SK-N-SH (cell line): ENCODE results near the gene ITGBL1. TPM values are rescaled to one million over a fixed set of nuclear protein-coding genes. Genes with fewer than 3 reads are reported as not detected.
A peak's percentile ranks its signal among the peaks of the same experiment; 100 is the strongest.

ENCODE experiments used
- CTCF ChIA-PET: fragments of 300-600, 350-600 bp; formaldehyde crosslinking; extraction: SDS; loops from one replicate; lab custom pipeline; 2021; lab: Yijun Ruan, JAX
- POLR2A ChIA-PET: fragments of 350-600 bp; sonication (Branson Sonifier 250); formaldehyde crosslinking; extraction: SDS; loops from one replicate; lab custom pipeline; 2020; ENCODE audit warnings: antibody characterized with exemption, inconsistent platforms; lab: Yijun Ruan, JAX
- DNase-seq: peaks from one replicate; pipeline ENCODE4 v3.0.0; 2012
- H2AFZ ChIP-seq: fragments of 200-600 bp; sonication (generic); 2 replicates; pipeline ENCODE4 v1.8.1; 2016; ENCODE audit warnings: antibody characterized with exemption, mild to moderate bottlenecking, low read depth
- H3F3A ChIP-seq: fragments of 200-600 bp; sonication (generic); replicated peaks from 2 replicates; pipeline ENCODE3; 2016; ENCODE audit warnings: antibody characterized with exemption, mild to moderate bottlenecking; ENCODE audit not compliant: insufficient read depth
- H3K27ac ChIP-seq, 2 experiments: fragments of 200-500 bp in 1 of 2; fragments of 200-600 bp in 1 of 2; sonication (Bioruptor generic) in 1 of 2; sonication (generic), shearing (Covaris generic) in 1 of 2; 2 replicates each; pipeline versions ENCODE4 v1.5.1 to v1.6.1; 2014 to 2016; ENCODE audit warnings: low read depth in 2 of 2, inconsistent platforms in 1 of 2, low read length in 1 of 2, mild to moderate bottlenecking in 1 of 2, mixed read lengths in 1 of 2
- H3K27me3 ChIP-seq: fragments of 200-600 bp; sonication (generic), shearing (Covaris generic); 2 replicates; pipeline ENCODE4 v1.6.1; 2016; ENCODE audit warnings: mixed run types; ENCODE audit not compliant: insufficient read depth
- H3K36me3 ChIP-seq, 2 experiments: fragments of 200-500 bp in 1 of 2; fragments of 200-600 bp in 1 of 2; sonication (Bioruptor generic) in 1 of 2; sonication (generic) in 1 of 2; replicated peaks in 1 of 2; 2 replicates each; pipeline versions ENCODE3 to v1.5.1; 2014 to 2016; ENCODE audit warnings: low read length in 1 of 2, mild to moderate bottlenecking in 1 of 2; ENCODE audit not compliant: insufficient read depth in 2 of 2, control insufficient read depth in 1 of 2
- H3K4me1 ChIP-seq, 2 experiments: fragments of 200-500 bp in 1 of 2; fragments of 200-600 bp in 1 of 2; sonication (Bioruptor generic) in 1 of 2; sonication (generic), shearing (Covaris generic) in 1 of 2; 2 replicates each; pipeline versions ENCODE4 v1.5.1 to v1.6.1; 2014 to 2016; ENCODE audit warnings: low read depth in 1 of 2, low read length in 1 of 2, mixed run types in 1 of 2; ENCODE audit not compliant: insufficient read depth in 2 of 2, control insufficient read depth in 1 of 2
- H3K4me2 ChIP-seq: fragments of 200-600 bp; sonication (generic), shearing (Covaris generic); 2 replicates; pipeline ENCODE4 v1.6.1; 2017; ENCODE audit warnings: mixed run types
- H3K4me3 ChIP-seq, 2 experiments: fragments of 200-500 bp in 1 of 2; fragments of 200-600 bp in 1 of 2; sonication (Bioruptor generic) in 1 of 2; sonication (generic), shearing (Covaris generic) in 1 of 2; 2 replicates each; pipeline versions ENCODE4 v1.5.1 to v1.8.1; 2014 to 2016; ENCODE audit warnings: low read depth in 2 of 2, inconsistent platforms in 1 of 2, low read length in 1 of 2, mild to moderate bottlenecking in 1 of 2, mixed read lengths in 1 of 2, moderate library complexity in 1 of 2
- H3K79me2 ChIP-seq: fragments of 200-600 bp; sonication (generic); 2 replicates; pipeline ENCODE4 v1.8.1; 2017; ENCODE audit warnings: mild to moderate bottlenecking; ENCODE audit not compliant: insufficient read depth
- H3K9ac ChIP-seq: fragments of 200-600 bp; sonication (generic); 2 replicates; pipeline ENCODE4 v1.6.1; 2017; ENCODE audit warnings: mixed run types
- H3K9me2 ChIP-seq: fragments of 200-600 bp; sonication (generic); 2 replicates; pipeline ENCODE4 v1.6.1; 2017; ENCODE audit warnings: mixed run types
- H3K9me3 ChIP-seq: fragments of 200-600 bp; sonication (generic); 2 replicates; pipeline ENCODE4 v1.6.1; 2017; ENCODE audit warnings: mixed run types, mild to moderate bottlenecking, moderate library complexity
- H4K20me1 ChIP-seq: fragments of 200-600 bp; sonication (generic); 2 replicates; pipeline ENCODE4 v1.6.1; 2017; ENCODE audit warnings: mild to moderate bottlenecking, mixed run types; ENCODE audit not compliant: insufficient read depth
- ELF1 ChIP-seq: IDR thresholded peaks from 2 replicates; pipeline ENCODE4 v1.4.0; 2012
- FOSL2 ChIP-seq: IDR thresholded peaks from 2 replicates; pipeline ENCODE4 v1.4.0; 2012; ENCODE audit warnings: low read depth, mild to moderate bottlenecking, moderate library complexity, borderline replicate concordance
- FOXM1 ChIP-seq: IDR thresholded peaks from 2 replicates; pipeline ENCODE4 v1.4.0; 2012; ENCODE audit warnings: low read depth, mild to moderate bottlenecking
- GATA2 ChIP-seq: sonication (generic); formaldehyde crosslinking; IDR thresholded peaks from 2 replicates; pipeline ENCODE4 v1.5.0; 2020; ENCODE audit warnings: mild to moderate bottlenecking, missing genetic modification reagents
- JUND ChIP-seq: IDR thresholded peaks from 2 replicates; pipeline ENCODE4 v1.4.0; 2012
- MEF2A ChIP-seq: IDR thresholded peaks from 2 replicates; pipeline ENCODE4 v1.4.0; 2012; ENCODE audit warnings: low read depth, borderline replicate concordance
- MXI1 ChIP-seq: IDR thresholded peaks from 2 replicates; pipeline ENCODE4 v1.6.1; 2012; ENCODE audit warnings: mild to moderate bottlenecking, low read depth, low read length, improper control_type of control experiment
- NFIC ChIP-seq: IDR thresholded peaks from 2 replicates; pipeline ENCODE4 v1.4.0; 2012; ENCODE audit warnings: borderline replicate concordance
- POLR2AphosphoS5 ChIP-seq: IDR thresholded peaks from 2 replicates; pipeline ENCODE4 v1.6.1; 2012; ENCODE audit warnings: low read depth, low read length
- RCOR1 ChIP-seq: fragments of 150-350 bp; IDR thresholded peaks from 2 replicates; pipeline ENCODE4 v1.6.1; 2017; ENCODE audit warnings: antibody characterized with exemption, low read length
- RFX5 ChIP-seq: IDR thresholded peaks from 2 replicates; pipeline ENCODE4 v1.6.1; 2012; ENCODE audit warnings: mild to moderate bottlenecking, improper control_type of control experiment, low read length
- SMC3 ChIP-seq: IDR thresholded peaks from 2 replicates; pipeline ENCODE4 v1.6.1; 2012; ENCODE audit warnings: low read depth, low read length, improper control_type of control experiment
- TEAD4 ChIP-seq: IDR thresholded peaks from 2 replicates; pipeline ENCODE4 v1.4.0; 2012; ENCODE audit warnings: mild to moderate bottlenecking, borderline replicate concordance; ENCODE audit not compliant: insufficient read depth
- WGBS: methylation state at CpG from one replicate; pipeline ENCODE4 v1.1.6; 2017; ENCODE audit warnings: low lambda C conversion rate; 5-methylcytosine and 5-hydroxymethylcytosine counted together
- polyA plus RNA-seq, 3 experiments: library from polyadenylated mRNA; depleted of rRNA; stranded (reverse); fragments of >200 nt; gene quantifications; 2 replicates each; pipeline ENCODE4 v1.2.3, GENCODE V29; 2012
- TF ChIP-seq, protein P1 (sequence below): fragments of 150-350 bp; IDR thresholded peaks from 2 replicates; pipeline ENCODE4 v1.6.1; 2017; ENCODE audit warnings: antibody characterized with exemption, low read length, low read depth, borderline replicate concordance
- TF ChIP-seq, protein P2 (sequence below): IDR thresholded peaks from 2 replicates; pipeline ENCODE4; 2012
- TF ChIP-seq, protein P3 (sequence below): IDR thresholded peaks from 2 replicates; pipeline ENCODE4 v1.6.1; 2012; ENCODE audit warnings: mild to moderate bottlenecking, low read depth, low read length, moderate library complexity
- TF ChIP-seq, protein P4 (sequence below): IDR thresholded peaks from 2 replicates; pipeline ENCODE4 v1.4.0; 2012; ENCODE audit warnings: low read depth, borderline replicate concordance
- TF ChIP-seq, protein P5 (sequence below): fragments of 200-600 bp; sonication (generic); IDR thresholded peaks from 2 replicates; pipeline ENCODE4 v1.6.1; 2017; ENCODE audit warnings: antibody characterized with exemption, mild to moderate bottlenecking, moderate library complexity

Gene ITGBL1
- polyA plus RNA-seq, 1 of the 3 experiments (the other 2 are of a cell fraction) = 78.7 TPM

DNA sequence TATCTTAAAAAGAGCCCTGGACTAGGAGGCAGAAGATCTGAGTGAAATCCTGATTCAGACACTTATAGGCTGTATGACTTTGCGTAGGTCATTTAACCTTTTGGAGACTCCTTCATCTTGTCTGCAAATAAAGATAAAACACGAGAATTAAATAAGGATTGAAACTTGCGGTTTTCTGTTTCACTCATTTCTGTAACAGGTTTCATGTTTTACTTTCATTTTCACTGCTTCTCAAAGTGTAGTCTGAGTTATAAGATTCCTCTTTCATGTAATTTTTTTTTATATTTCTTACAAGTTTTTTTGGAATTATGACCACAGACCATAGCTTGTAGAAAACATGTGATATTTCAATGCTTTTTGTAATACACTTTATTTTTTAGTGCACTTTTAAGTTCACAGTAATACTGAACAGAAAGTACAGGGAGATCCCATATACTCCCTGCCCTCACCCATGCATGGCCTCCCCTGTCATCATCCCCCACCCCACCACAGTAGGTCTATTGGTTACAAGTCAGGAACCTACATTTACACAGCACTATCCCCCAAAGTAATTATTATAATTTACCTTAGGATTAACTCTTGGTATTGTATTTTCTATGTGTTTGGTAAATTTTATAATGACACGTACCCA lies 174.6 kb downstream of the ITGBL1 start:
- no peaks in the 10 kb centered on the region for H3K27me3 ChIP-seq
- CTCF ChIA-PET = no interaction called here
- POLR2A ChIA-PET = no interaction called here

More for the DNA sequence above, 174.6 kb downstream of the ITGBL1 start:
- TF ChIP-seq, protein P1, sequence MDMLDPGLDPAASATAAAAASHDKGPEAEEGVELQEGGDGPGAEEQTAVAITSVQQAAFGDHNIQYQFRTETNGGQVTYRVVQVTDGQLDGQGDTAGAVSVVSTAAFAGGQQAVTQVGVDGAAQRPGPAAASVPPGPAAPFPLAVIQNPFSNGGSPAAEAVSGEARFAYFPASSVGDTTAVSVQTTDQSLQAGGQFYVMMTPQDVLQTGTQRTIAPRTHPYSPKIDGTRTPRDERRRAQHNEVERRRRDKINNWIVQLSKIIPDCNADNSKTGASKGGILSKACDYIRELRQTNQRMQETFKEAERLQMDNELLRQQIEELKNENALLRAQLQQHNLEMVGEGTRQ = no peak
- TF ChIP-seq, protein P2, sequence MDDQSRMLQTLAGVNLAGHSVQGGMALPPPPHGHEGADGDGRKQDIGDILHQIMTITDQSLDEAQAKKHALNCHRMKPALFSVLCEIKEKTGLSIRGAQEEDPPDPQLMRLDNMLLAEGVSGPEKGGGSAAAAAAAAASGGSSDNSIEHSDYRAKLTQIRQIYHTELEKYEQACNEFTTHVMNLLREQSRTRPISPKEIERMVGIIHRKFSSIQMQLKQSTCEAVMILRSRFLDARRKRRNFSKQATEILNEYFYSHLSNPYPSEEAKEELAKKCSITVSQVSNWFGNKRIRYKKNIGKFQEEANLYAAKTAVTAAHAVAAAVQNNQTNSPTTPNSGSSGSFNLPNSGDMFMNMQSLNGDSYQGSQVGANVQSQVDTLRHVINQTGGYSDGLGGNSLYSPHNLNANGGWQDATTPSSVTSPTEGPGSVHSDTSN = no peak
- no peak for TF ChIP-seq POLR2AphosphoS5
- no peak for TF ChIP-seq ELF1
- TF ChIP-seq NFIC = no peak
- no peak for TF ChIP-seq TEAD4
- TF ChIP-seq, protein P3, sequence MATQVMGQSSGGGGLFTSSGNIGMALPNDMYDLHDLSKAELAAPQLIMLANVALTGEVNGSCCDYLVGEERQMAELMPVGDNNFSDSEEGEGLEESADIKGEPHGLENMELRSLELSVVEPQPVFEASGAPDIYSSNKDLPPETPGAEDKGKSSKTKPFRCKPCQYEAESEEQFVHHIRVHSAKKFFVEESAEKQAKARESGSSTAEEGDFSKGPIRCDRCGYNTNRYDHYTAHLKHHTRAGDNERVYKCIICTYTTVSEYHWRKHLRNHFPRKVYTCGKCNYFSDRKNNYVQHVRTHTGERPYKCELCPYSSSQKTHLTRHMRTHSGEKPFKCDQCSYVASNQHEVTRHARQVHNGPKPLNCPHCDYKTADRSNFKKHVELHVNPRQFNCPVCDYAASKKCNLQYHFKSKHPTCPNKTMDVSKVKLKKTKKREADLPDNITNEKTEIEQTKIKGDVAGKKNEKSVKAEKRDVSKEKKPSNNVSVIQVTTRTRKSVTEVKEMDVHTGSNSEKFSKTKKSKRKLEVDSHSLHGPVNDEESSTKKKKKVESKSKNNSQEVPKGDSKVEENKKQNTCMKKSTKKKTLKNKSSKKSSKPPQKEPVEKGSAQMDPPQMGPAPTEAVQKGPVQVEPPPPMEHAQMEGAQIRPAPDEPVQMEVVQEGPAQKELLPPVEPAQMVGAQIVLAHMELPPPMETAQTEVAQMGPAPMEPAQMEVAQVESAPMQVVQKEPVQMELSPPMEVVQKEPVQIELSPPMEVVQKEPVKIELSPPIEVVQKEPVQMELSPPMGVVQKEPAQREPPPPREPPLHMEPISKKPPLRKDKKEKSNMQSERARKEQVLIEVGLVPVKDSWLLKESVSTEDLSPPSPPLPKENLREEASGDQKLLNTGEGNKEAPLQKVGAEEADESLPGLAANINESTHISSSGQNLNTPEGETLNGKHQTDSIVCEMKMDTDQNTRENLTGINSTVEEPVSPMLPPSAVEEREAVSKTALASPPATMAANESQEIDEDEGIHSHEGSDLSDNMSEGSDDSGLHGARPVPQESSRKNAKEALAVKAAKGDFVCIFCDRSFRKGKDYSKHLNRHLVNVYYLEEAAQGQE = no peak
- TF ChIP-seq, protein P4, sequence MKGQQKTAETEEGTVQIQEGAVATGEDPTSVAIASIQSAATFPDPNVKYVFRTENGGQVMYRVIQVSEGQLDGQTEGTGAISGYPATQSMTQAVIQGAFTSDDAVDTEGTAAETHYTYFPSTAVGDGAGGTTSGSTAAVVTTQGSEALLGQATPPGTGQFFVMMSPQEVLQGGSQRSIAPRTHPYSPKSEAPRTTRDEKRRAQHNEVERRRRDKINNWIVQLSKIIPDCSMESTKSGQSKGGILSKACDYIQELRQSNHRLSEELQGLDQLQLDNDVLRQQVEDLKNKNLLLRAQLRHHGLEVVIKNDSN = no peak
- no peak for TF ChIP-seq MXI1
- TF ChIP-seq GATA2 = no peak
- no peak for TF ChIP-seq RCOR1
- TF ChIP-seq FOSL2 = no peak
- TF ChIP-seq MEF2A = no peak
- no peak for TF ChIP-seq SMC3
- no peak for TF ChIP-seq RFX5
- no peak for TF ChIP-seq JUND
- TF ChIP-seq, protein P5, sequence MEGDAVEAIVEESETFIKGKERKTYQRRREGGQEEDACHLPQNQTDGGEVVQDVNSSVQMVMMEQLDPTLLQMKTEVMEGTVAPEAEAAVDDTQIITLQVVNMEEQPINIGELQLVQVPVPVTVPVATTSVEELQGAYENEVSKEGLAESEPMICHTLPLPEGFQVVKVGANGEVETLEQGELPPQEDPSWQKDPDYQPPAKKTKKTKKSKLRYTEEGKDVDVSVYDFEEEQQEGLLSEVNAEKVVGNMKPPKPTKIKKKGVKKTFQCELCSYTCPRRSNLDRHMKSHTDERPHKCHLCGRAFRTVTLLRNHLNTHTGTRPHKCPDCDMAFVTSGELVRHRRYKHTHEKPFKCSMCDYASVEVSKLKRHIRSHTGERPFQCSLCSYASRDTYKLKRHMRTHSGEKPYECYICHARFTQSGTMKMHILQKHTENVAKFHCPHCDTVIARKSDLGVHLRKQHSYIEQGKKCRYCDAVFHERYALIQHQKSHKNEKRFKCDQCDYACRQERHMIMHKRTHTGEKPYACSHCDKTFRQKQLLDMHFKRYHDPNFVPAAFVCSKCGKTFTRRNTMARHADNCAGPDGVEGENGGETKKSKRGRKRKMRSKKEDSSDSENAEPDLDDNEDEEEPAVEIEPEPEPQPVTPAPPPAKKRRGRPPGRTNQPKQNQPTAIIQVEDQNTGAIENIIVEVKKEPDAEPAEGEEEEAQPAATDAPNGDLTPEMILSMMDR = no peak
- TF ChIP-seq FOXM1 = no peak
- peaks cover 0 to 7% of the 10 kb centered on the region in 2 experiments for H3K36me3 ChIP-seq
- peak overlapping the region; percentile 68 for H3K4me2 ChIP-seq
- H4K20me1 ChIP-seq = no peaks in the 10 kb centered on the region
- DNase-seq = no peak
- H2AFZ ChIP-seq = 0 out of 2 replicates have a peak overlapping the region, but pooled peaks have one; percentile 1
- peak overlapping the region; percentile 24 to 38; a peak in 3 of 4 replicates for H3K4me3 ChIP-seq
- H3K9me2 ChIP-seq = no peaks in the 10 kb centered on the region
- peaks cover 0 to 11% of the 10 kb centered on the region in 2 experiments; a peak in 2 of 4 replicates for H3K4me1 ChIP-seq
- H3K79me2 ChIP-seq = peaks cover 10% of the 10 kb centered on the region
- H3K27ac ChIP-seq = peak overlapping the region in 1 of 2 experiments; percentile 2; a peak in 1 of 4 replicates
- peaks cover 7% of the 10 kb centered on the region for H3F3A ChIP-seq
- 59% methylated on average over 4 of the region's 4 CpGs for WGBS
- peak overlapping the region; percentile 33; the same call in 1 of the 2 replicates for H3K9ac ChIP-seq
- no peaks in the 10 kb centered on the region for H3K9me3 ChIP-seq
